ENCODE data around the gene CDYL. TPM values are rescaled to one million over a fixed set of nuclear protein-coding genes. Genes with fewer than 3 reads are reported as not detected.

The CDYL gene
- polyA plus RNA-seq, 3 donors = 2.9 to 21.2 (median 4.2) TPM

DNA sequence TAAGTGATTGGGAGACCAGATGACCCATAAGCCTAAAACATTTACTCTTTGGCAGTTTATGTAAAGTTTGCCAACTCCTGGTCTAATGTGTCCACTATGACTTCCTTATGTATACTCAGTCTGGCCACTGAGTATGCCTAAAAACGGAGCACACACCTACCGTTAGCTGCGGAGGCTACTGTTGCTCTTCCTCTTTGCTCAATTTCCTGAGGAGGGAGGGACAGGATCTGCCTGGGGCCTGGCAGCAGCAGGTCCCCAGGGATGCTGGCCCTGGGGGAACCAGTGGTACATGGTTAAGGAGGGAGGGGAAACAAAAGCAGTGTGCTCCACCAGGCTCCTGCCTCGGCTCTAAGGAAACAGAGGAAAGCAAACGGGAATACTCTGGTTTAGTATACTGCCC, 113.5 kb downstream of the CDYL start:
- peaks cover 43% of the 10 kb centered on the region for H3K4me1 Mint-ChIP-seq
- H3K4me3 Mint-ChIP-seq = no peak overlapping the region
- no peak overlapping the region for H3K4me2 ChIP-seq (replicated peaks; ENCODE audit: extremely low read depth, low read length, poor library complexity, severe bottlenecking)
- peaks cover 37% of the 10 kb centered on the region in 2 donors for H3K36me3 Mint-ChIP-seq
- intact Hi-C loops (cut with micrococcal nuclease) = no loop called here
- no peaks in the 10 kb centered on the region for H3K27me3 Mint-ChIP-seq (ENCODE audit: low read depth in 3 of 3)
- TF ChIP-seq, protein P1, sequence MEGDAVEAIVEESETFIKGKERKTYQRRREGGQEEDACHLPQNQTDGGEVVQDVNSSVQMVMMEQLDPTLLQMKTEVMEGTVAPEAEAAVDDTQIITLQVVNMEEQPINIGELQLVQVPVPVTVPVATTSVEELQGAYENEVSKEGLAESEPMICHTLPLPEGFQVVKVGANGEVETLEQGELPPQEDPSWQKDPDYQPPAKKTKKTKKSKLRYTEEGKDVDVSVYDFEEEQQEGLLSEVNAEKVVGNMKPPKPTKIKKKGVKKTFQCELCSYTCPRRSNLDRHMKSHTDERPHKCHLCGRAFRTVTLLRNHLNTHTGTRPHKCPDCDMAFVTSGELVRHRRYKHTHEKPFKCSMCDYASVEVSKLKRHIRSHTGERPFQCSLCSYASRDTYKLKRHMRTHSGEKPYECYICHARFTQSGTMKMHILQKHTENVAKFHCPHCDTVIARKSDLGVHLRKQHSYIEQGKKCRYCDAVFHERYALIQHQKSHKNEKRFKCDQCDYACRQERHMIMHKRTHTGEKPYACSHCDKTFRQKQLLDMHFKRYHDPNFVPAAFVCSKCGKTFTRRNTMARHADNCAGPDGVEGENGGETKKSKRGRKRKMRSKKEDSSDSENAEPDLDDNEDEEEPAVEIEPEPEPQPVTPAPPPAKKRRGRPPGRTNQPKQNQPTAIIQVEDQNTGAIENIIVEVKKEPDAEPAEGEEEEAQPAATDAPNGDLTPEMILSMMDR (IDR thresholded peaks at IDR 0.05) = no peak
- peaks cover 0 to 2% (median 0%) of the 10 kb centered on the region in 7 donors for H3K9me3 Mint-ChIP-seq
- no peaks in the 10 kb centered on the region for H3K27me3 ChIP-seq (ENCODE audit: control insufficient read depth in 2 of 2, insufficient read depth in 2 of 2, low read length in 2 of 2)
- H2AFZ ChIP-seq (ENCODE audit: insufficient read depth, low read depth, low read length, poor library complexity, severe bottlenecking) = no peak overlapping the region
- peak; percentile 6 to 14 (median 10) for DNase-seq
- peaks cover 17 to 24% of the 10 kb centered on the region in 2 donors for H3K4me1 ChIP-seq (ENCODE audit: control insufficient read depth in 1 of 2, insufficient read depth in 2 of 2, low read length in 2 of 2)
- H3K9me3 ChIP-seq (replicated peaks in 1 of 2; ENCODE audit: control insufficient read depth in 1 of 2, insufficient read depth in 1 of 2, low read length in 2 of 2) = no peaks in the 10 kb centered on the region
- no peak overlapping the region for H3K4me3 ChIP-seq (replicated peaks in 1 of 3; ENCODE audit: low read depth in 2 of 3, low read length in 3 of 3)
- peaks cover 93% of the 10 kb centered on the region for H4K20me1 ChIP-seq (ENCODE audit: insufficient read depth, low read length)
- H3K9ac ChIP-seq (ENCODE audit: insufficient read depth, low read length, poor library complexity, severe bottlenecking) = no peak overlapping the region
- H3K27ac Mint-ChIP-seq = peak overlapping the region in 4 of 7 donors; percentile 8 to 76 (median 46)
- H3K36me3 ChIP-seq (replicated peaks in 1 of 2; ENCODE audit: control insufficient read depth in 1 of 2, insufficient read depth in 2 of 2, low read length in 2 of 2) = peaks cover 22 to 36% of the 10 kb centered on the region in 2 donors
- WGBS (ENCODE audit: insufficient coverage) = 0% methylated on average over 1 of the region's 5 CpGs
- no peak overlapping the region for H3K27ac ChIP-seq (ENCODE audit: low read depth in 1 of 2, low read length in 2 of 2)
- peaks cover 84% of the 10 kb centered on the region for H3K79me2 ChIP-seq (ENCODE audit: insufficient read depth, low read length)

DNA sequence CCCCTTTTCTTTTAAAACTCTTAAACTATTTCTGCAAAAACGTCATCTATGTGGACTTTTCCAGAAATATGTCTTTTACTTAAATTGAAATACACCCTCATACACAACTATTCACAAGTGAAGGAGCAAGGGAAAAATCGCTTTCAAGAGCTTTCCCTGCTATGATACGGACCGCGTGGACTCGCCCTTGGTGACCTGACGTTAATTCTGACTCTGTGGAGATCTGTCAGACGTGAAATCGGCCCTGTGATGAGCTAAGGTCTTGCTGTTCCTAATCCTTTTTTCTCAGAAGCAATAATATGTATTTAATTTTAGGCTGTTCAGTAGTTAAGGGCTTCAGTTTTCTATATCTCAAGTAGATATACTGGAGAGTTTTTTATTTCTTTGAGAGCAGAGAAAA, 114.0 kb downstream of the CDYL start:
- no peak overlapping the region for H3K4me3 Mint-ChIP-seq
- peak overlapping the region in 3 of 7 donors; percentile 4 to 43 (median 26) for H3K27ac Mint-ChIP-seq

More for the DNA sequence above, 114.0 kb downstream of the CDYL start:
- Histone ChIP-seq H3K27ac (ENCODE audit: low read depth in 1 of 2, low read length in 2 of 2) (no peak overlapping the region), H2AFZ (ENCODE audit: insufficient read depth, low read depth, low read length, poor library complexity, severe bottlenecking) (no peak overlapping the region), H3K9ac (ENCODE audit: insufficient read depth, low read length, poor library complexity, severe bottlenecking) (no peak overlapping the region), H3K4me2 (replicated peaks; ENCODE audit: extremely low read depth, low read length, poor library complexity, severe bottlenecking) (no peak overlapping the region), H3K79me2 (ENCODE audit: insufficient read depth, low read length) (peaks cover 79% of the 10 kb centered on the region), H4K20me1 (ENCODE audit: insufficient read depth, low read length) (peaks cover 88% of the 10 kb centered on the region), H3K4me1 (ENCODE audit: control insufficient read depth in 1 of 2, insufficient read depth in 2 of 2, low read length in 2 of 2) (peaks cover 12 to 19% of the 10 kb centered on the region in 2 donors), H3K4me3 (replicated peaks in 1 of 3; ENCODE audit: low read depth in 2 of 3, low read length in 3 of 3) (no peak overlapping the region), H3K27me3 (ENCODE audit: control insufficient read depth in 2 of 2, insufficient read depth in 2 of 2, low read length in 2 of 2) (no peaks in the 10 kb centered on the region), H3K9me3 (replicated peaks in 1 of 2; ENCODE audit: control insufficient read depth in 1 of 2, insufficient read depth in 1 of 2, low read length in 2 of 2) (no peaks in the 10 kb centered on the region), H3K36me3 (replicated peaks in 1 of 2; ENCODE audit: control insufficient read depth in 1 of 2, insufficient read depth in 2 of 2, low read length in 2 of 2) (peaks cover 22 to 38% of the 10 kb centered on the region in 2 donors)
- Mint-ChIP-seq H3K36me3 (peaks cover 37 to 38% of the 10 kb centered on the region in 2 donors), H3K9me3 (peaks cover 0 to 2% (median 0%) of the 10 kb centered on the region in 7 donors), H3K4me1 (peaks cover 39% of the 10 kb centered on the region), H3K27me3 (ENCODE audit: low read depth in 3 of 3) (no peaks in the 10 kb centered on the region)
- TF ChIP-seq, protein P1 (IDR thresholded peaks at IDR 0.05) = no peak
- no peak for DNase-seq
- intact Hi-C loops (cut with micrococcal nuclease) = no loop called here
- WGBS (ENCODE audit: insufficient coverage) = no CpG with 5 or more reads among the region's 9 CpGs
